Activated CD4-positive, alpha-beta T cell treated with anti-CD3 and anti-CD28 coated beads for 36 hours (primary cell): ENCODE results near the gene TRDMT1. TPM values are rescaled to one million over a fixed set of nuclear protein-coding genes. Genes with fewer than 3 reads are reported as not detected.

Experiments
- ATAC-seq: fragments of 200-7000 bp; cut with Tn5 transposase; one replicate; pipeline ENCODE4 v1.10.0; 2021; ENCODE audit warnings: mild to moderate bottlenecking, moderate library complexity
- CTCF ChIA-PET: fragments of 350-600 bp; sonication (Branson Sonifier 250); formaldehyde crosslinking; loops from one replicate; lab custom pipeline; 2021; ENCODE audit warnings: antibody characterized with exemption; lab: Charles Lee
- POLR2A ChIA-PET: fragments of 350-600 bp; sonication (Branson Sonifier 250); formaldehyde crosslinking; loops from one replicate; lab custom pipeline; 2021; ENCODE audit warnings: antibody characterized with exemption, inconsistent platforms; lab: Charles Lee
- DNase-seq: peaks from one replicate; pipeline ENCODE4 v3.0.0-alpha.2; 2020
- H3K27ac Mint-ChIP-seq: one replicate; pipeline ENCODE4 v1.8.0; 2021; ENCODE audit warnings: mixed read lengths
- H3K27me3 Mint-ChIP-seq: one replicate; pipeline ENCODE4 v1.8.0; 2021; ENCODE audit warnings: mixed read lengths
- H3K36me3 Mint-ChIP-seq: one replicate; pipeline ENCODE4 v1.8.0; 2021; ENCODE audit warnings: low read depth, mixed read lengths
- H3K4me1 Mint-ChIP-seq: one replicate; pipeline ENCODE4 v1.8.0; 2021; ENCODE audit warnings: mixed read lengths
- H3K4me3 Mint-ChIP-seq: one replicate; pipeline ENCODE4 v1.8.0; 2021; ENCODE audit warnings: mild to moderate bottlenecking, moderate library complexity, mixed read lengths
- H3K9me3 Mint-ChIP-seq: one replicate; pipeline ENCODE4 v1.8.0; 2021; ENCODE audit warnings: low read depth, mixed read lengths
- intact Hi-C, 2 experiments: fragments of 100-400 bp; cut with DNase I in 1 of 2; cut with micrococcal nuclease in 1 of 2; formaldehyde crosslinking; loops; one replicate each; pipeline versions ENCODE4 v1.14.2 to v1.15.1; 2022 to 2024; cut with DNase I, micrococcal nuclease
- total RNA-seq, 2 experiments: library from RNA; stranded (reverse); gene quantifications; one replicate each; pipeline ENCODE4 v1.2.3, GENCODE V29; 2021

The TRDMT1 gene
- total RNA-seq, 2 experiments from 2014 or later = 6.6 to 11.6 TPM

DNA sequence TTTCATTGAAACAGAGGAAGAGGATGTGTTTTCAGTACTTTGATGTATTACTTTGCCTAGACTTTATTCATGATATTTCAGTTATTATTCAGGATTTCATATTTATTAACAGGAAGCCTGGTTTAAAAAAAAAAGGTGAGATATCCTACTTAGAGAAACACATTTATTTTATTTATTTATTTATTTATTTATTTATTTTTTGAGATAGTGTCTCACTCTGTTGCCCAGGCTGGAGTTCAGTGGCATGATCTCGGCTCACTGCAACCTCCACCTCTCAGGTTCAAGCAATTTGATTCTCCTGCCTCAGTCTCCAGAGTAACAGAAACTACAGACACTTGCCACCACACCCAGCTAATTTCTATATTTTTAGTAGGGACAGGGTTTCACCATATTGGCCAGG, 24.5 kb downstream of the TRDMT1 start:
- no peaks in the 10 kb centered on the region for H3K27me3 Mint-ChIP-seq
- DNase-seq (no peak), ATAC-seq (no peak)
- ChIA-PET POLR2A (no interaction called here), CTCF (interaction anchor here (1.5 kb wide), 1 partner anchor 9 kb away, joined by 4 read pairs; no protein-coding TSS in a partner anchor)
- no peaks in the 10 kb centered on the region for H3K9me3 Mint-ChIP-seq
- no peak overlapping the region for H3K4me3 Mint-ChIP-seq
- H3K27ac Mint-ChIP-seq = no peak overlapping the region
- intact Hi-C loops = loop anchor here in 1 of 2 experiments (5.0 kb wide), 2 partner anchors 285 to 335 kb away; no protein-coding TSS in a partner anchor
- peaks cover 24% of the 10 kb centered on the region for H3K4me1 Mint-ChIP-seq
- H3K36me3 Mint-ChIP-seq = peaks cover 3% of the 10 kb centered on the region

DNA sequence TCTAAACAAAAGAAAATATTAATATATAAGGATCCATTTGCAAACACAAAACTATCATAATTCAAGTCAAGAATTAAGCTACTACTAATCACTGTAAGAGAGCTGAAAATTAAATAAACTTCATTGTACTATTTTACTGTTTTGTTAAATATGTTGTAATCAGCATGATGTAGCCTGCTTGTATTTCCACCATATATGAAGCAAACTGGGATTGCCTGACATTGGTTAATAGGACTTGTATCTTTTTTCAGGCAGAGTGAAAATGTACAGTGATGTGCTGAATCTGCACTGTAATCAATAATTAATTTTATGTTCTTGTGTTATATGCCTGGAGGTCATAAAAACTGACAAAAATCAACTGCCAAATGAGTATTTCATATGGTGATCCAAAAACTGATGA, 25.4 kb downstream of the TRDMT1 start:
- H3K27ac Mint-ChIP-seq = no peak overlapping the region
- H3K4me3 Mint-ChIP-seq = no peak overlapping the region
- CTCF ChIA-PET = interaction anchor here (1.2 to 1.5 kb wide), 3 partner anchors 9 to 13 kb away, joined by 3 to 5 read pairs (median 3); no protein-coding TSS in a partner anchor
- POLR2A ChIA-PET = no interaction called here
- no peaks in the 10 kb centered on the region for H3K27me3 Mint-ChIP-seq
- no peak for ATAC-seq
- peaks cover 22% of the 10 kb centered on the region for H3K4me1 Mint-ChIP-seq
- no peak for DNase-seq
- no peaks in the 10 kb centered on the region for H3K9me3 Mint-ChIP-seq
- peaks cover 3% of the 10 kb centered on the region for H3K36me3 Mint-ChIP-seq
- intact Hi-C loops = loop anchor here in 1 of 2 experiments (5.0 kb wide), 2 partner anchors 284 to 334 kb away; no protein-coding TSS in a partner anchor

DNA sequence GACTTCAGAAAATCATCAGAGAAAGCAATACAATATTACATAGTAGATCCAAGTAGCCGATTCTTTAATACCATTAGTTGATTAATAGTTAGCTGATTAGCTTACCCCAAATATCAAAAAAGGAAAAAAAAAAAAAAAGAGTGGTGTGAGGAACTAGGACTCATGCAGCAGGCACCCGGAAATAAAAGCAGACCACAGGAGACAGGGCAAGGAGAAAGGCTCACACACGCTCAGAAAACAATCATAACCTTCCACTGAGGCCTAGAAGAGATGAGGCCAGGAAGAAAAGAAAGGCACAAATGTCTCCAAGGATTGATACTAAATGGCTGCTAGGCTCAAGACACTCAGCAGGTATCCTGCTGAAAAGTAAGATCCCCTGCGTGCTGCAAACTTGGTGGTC, 25.9 kb downstream of the TRDMT1 start:
- Mint-ChIP-seq H3K9me3 (no peaks in the 10 kb centered on the region), H3K4me3 (peak overlapping the region; percentile 56), H3K27ac (peak overlapping the region; percentile 43), H3K4me1 (peaks cover 20% of the 10 kb centered on the region), H3K27me3 (no peaks in the 10 kb centered on the region), H3K36me3 (peaks cover 3% of the 10 kb centered on the region)
- intact Hi-C loops = loop anchor here in 1 of 2 experiments (2.0 to 5.0 kb wide), 3 partner anchors 55 to 333 kb away; no protein-coding TSS in a partner anchor
- ChIA-PET POLR2A (no interaction called here), CTCF (interaction anchor here (1.2 to 1.5 kb wide), 4 partner anchors 7 to 12 kb away, joined by 3 to 5 read pairs (median 4); no protein-coding TSS in a partner anchor)
- ATAC-seq = peak; percentile 64
- DNase-seq = peak; percentile 19

DNA sequence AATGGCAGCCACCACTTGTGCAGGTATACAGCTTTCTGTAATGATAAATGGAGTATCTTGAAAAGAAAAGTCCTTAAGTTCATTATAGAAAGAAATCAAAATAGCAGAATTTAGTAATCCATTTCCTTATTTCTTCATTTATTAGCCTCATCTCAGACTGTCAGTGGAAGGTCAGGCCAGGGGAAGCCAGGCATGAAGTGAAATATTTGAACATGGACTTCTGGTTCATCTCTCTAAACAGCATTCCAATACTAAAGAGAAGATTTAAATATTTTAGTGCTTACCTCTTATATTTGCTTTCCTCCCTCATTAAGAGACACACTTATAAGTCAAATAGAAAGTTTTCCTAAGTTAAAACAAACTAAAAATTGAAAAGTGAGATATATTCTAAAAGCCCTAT, 26.8 kb downstream of the TRDMT1 start:
- intact Hi-C loops = loop anchor here in 1 of 2 experiments (2.0 to 5.0 kb wide), 3 partner anchors 56 to 332 kb away; no protein-coding TSS in a partner anchor
- CTCF ChIA-PET = interaction anchor here (1.4 to 1.5 kb wide), 2 partner anchors 8 to 10 kb away, joined by 4 to 5 read pairs; no protein-coding TSS in a partner anchor
- Mint-ChIP-seq H3K27me3 (no peaks in the 10 kb centered on the region), H3K27ac (no peak overlapping the region), H3K36me3 (peaks cover 3% of the 10 kb centered on the region), H3K4me3 (no peak overlapping the region), H3K4me1 (peaks cover 20% of the 10 kb centered on the region), H3K9me3 (no peaks in the 10 kb centered on the region)
- DNase-seq = no peak
- ATAC-seq = no peak
- POLR2A ChIA-PET = no interaction called here

DNA sequence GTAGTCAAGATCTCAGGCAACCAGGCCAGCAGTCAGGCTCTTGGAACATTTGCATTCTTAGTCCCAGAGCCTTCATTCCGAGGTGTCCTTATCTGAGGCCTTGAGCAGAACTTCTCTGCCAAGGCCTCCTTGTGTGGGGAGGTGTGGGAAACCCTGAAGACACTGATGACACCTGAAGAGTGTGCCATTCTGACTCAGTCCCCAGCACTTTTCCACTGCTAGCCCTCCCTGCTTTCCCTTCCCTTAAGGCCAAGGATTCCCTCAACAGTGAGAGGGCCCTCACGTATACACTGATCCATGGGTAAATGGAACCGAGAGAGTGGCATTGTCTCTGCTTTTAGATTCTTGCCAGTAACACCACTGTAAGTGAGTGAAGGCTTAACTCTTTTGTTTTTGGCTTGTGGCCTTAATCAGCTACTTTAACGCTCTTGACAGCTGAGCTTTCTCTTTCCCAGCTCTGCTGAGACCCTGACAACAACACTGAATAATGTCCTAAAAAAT, 30.3 kb downstream of the TRDMT1 start:
- H3K27me3 Mint-ChIP-seq = no peaks in the 10 kb centered on the region
- DNase-seq (no peak), ATAC-seq (no peak)
- POLR2A ChIA-PET = no interaction called here
- no peaks in the 10 kb centered on the region for H3K9me3 Mint-ChIP-seq
- intact Hi-C loops = no loop called here
- no peak overlapping the region for H3K4me3 Mint-ChIP-seq
- no peak overlapping the region for H3K27ac Mint-ChIP-seq
- CTCF ChIA-PET = no interaction called here
- H3K36me3 Mint-ChIP-seq = peaks cover 3% of the 10 kb centered on the region
- H3K4me1 Mint-ChIP-seq = peaks cover 11% of the 10 kb centered on the region

DNA sequence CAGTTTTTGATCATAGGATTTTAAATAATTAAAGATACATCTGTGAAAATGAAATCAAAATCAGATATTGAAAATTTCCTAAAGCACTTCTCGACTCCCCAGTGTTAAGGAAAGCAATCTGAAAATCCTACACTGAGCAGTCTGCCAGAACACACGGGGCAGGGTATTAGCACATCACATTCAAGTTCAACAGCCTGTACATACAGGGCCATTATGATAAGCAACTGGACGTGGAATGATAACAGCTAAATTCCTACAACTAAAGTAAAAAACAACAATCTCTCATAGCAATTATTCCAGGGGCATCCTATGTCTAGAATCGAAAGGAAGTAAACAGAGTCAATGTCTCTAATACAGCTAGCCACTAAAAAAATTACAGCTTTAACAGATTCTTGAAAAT, 31.7 kb downstream of the TRDMT1 start:
- intact Hi-C loops = no loop called here
- no peaks in the 10 kb centered on the region for H3K4me1 Mint-ChIP-seq
- H3K9me3 Mint-ChIP-seq = no peaks in the 10 kb centered on the region
- peaks cover 3% of the 10 kb centered on the region for H3K36me3 Mint-ChIP-seq
- no peaks in the 10 kb centered on the region for H3K27me3 Mint-ChIP-seq
- ChIA-PET CTCF (interaction anchor here (0.7 kb wide), 1 partner anchor 11 kb away, joined by 3 read pairs; no protein-coding TSS in a partner anchor), POLR2A (no interaction called here)
- no peak overlapping the region for H3K4me3 Mint-ChIP-seq
- H3K27ac Mint-ChIP-seq = no peak overlapping the region
- DNase-seq = no peak
- no peak for ATAC-seq

DNA sequence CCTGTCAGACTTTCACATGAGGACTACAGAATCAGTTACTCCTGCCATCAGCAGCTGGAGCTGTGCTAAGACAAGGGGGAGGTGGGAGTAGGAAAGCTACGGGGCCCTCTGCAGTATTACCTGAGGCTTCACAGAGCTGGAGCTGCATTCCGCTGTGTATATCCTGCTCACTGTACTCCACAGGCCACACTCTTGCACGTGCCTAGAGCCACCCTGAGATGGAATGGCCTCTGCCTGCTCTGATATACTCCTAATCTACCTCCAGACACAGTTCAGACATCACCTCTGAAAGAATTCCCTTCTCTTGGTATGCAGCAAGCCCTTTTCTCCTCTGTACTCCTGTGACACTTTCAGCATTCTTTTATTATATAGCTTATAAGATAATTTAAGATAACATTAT, 34.8 kb downstream of the TRDMT1 start:
- Mint-ChIP-seq H3K36me3 (peaks cover 9% of the 10 kb centered on the region), H3K9me3 (peaks cover 2% of the 10 kb centered on the region), H3K4me1 (no peaks in the 10 kb centered on the region), H3K27me3 (no peaks in the 10 kb centered on the region), H3K27ac (no peak overlapping the region), H3K4me3 (no peak overlapping the region)
- intact Hi-C loops = no loop called here
- ATAC-seq (no peak), DNase-seq (no peak)
- ChIA-PET CTCF (interaction anchor here (0.7 to 1.0 kb wide), 2 partner anchors 15 to 34 kb away, joined by 3 read pairs; partner anchors contain the start of gene TRDMT1), POLR2A (no interaction called here)

DNA sequence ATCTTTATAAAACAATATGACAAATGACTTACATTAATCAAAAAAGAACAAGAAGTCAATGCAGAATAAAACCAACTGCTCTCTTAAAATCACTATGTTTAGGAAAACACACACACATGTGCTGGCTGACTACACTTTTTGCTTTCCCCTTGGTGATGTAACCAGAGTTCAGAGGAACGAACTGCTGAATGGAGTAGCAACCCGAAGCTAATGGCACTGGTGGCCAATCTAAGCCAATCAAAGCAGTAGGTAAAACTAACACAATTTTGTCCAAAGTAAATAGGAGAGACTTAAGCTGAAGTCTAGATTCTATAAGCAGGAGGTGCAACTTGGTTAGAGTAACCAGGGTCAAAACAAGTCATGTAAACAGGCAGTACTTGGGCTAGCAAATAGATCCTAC, 38.6 kb downstream of the TRDMT1 start:
- Mint-ChIP-seq H3K36me3 (peaks cover 9% of the 10 kb centered on the region), H3K27me3 (no peaks in the 10 kb centered on the region), H3K4me1 (peaks cover 2% of the 10 kb centered on the region), H3K27ac (no peak overlapping the region), H3K4me3 (no peak overlapping the region), H3K9me3 (peaks cover 2% of the 10 kb centered on the region)
- intact Hi-C loops = no loop called here
- DNase-seq = no peak
- POLR2A ChIA-PET = no interaction called here
- CTCF ChIA-PET = no interaction called here
- ATAC-seq = no peak

DNA sequence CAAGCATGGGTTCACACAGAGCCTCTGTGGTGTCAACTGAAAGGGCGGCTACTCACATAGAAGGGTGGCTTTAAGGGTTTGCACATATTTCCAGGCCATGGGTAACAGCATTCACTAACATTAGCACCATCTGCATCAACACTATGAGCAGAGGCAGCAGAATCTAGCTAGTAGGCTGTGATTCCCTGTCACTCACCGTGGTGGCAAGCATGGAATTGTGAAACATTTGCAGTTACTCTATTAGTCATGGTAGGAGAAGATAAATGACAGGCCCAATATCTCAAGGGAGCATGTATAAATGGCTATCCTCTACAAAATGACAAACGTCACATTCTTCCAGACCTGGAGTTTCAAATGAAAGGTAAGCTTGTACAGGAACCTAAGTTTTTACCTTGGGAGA, 39.7 kb downstream of the TRDMT1 start:
- ChIA-PET POLR2A (no interaction called here), CTCF (no interaction called here)
- peaks cover 9% of the 10 kb centered on the region for H3K36me3 Mint-ChIP-seq
- no peaks in the 10 kb centered on the region for H3K27me3 Mint-ChIP-seq
- no peak overlapping the region for H3K4me3 Mint-ChIP-seq
- H3K9me3 Mint-ChIP-seq = peaks cover 2% of the 10 kb centered on the region
- H3K4me1 Mint-ChIP-seq = peaks cover 2% of the 10 kb centered on the region
- no peak overlapping the region for H3K27ac Mint-ChIP-seq
- ATAC-seq (no peak), DNase-seq (no peak)
- intact Hi-C loops = no loop called here

DNA sequence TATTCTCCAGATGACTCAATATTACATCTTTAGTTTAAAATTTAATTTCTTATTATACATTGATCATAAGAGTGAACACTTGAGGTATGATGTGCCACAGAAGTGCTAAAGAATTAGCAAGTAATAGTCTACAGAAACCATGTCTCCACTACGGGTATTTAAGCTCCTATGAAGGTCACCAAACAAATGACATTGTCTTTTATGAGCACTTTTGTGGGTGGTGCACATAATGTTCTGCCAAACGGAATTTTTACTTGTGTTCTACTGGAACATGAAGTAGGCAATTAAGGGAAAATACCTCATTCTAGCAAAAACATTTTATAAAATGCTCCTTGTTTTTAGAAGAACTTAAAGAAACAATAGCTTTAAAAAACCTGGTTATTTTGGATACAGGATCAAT, 44.4 kb downstream of the TRDMT1 start:
- H3K27ac Mint-ChIP-seq = no peak overlapping the region
- no peak overlapping the region for H3K4me3 Mint-ChIP-seq
- H3K36me3 Mint-ChIP-seq = peaks cover 7% of the 10 kb centered on the region
- ChIA-PET POLR2A (no interaction called here), CTCF (interaction anchor here (0.5 kb wide), 1 partner anchor 42 kb away, joined by 4 read pairs; no protein-coding TSS in a partner anchor)
- H3K4me1 Mint-ChIP-seq = peaks cover 2% of the 10 kb centered on the region
- ATAC-seq = no peak
- no peaks in the 10 kb centered on the region for H3K27me3 Mint-ChIP-seq
- H3K9me3 Mint-ChIP-seq = no peaks in the 10 kb centered on the region
- DNase-seq = no peak
- intact Hi-C loops = no loop called here

DNA sequence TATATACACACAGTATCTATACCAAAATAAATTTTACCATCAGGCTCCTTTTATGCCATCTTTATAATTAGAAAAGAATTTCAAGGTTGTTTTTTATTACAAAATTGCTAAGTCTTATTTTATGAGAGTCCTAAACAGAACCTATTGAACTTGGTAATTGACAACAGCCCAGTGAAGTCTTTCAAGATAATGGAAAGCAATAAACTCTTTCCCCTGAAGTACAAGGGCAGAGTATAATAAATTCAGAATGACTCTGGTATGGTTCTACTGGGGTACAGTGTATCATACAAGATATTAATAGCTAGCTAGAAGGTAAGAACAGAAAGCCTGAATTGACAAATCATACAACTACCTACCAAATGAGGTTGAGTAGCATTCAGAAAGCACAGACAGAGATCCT, 45.6 kb downstream of the TRDMT1 start:
- intact Hi-C loops = no loop called here
- no peak for ATAC-seq
- Mint-ChIP-seq H3K9me3 (no peaks in the 10 kb centered on the region), H3K36me3 (peaks cover 5% of the 10 kb centered on the region), H3K27me3 (no peaks in the 10 kb centered on the region), H3K4me3 (no peak overlapping the region), H3K4me1 (peaks cover 1% of the 10 kb centered on the region), H3K27ac (no peak overlapping the region)
- CTCF ChIA-PET = no interaction called here
- POLR2A ChIA-PET = no interaction called here
- DNase-seq = no peak

DNA sequence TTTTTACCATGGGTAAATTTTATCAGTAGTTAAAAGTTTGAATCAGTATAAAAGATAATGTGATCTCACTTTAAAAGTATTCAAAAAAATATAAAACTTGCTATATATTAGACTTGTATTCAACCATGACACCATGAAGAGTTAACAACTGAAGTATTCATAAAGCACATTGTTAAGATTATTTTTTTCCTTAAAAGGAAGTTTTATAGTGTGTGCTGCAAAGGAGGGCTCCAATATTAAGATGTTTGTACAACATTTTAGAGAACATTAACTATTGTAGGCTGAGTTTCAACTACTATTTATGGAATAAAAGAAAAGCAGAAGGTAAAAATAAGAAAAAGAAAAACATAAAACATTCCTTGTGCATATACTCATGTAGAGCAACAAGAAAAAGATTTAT, 47.4 kb downstream of the TRDMT1 start:
- DNase-seq = no peak
- no peaks in the 10 kb centered on the region for H3K9me3 Mint-ChIP-seq
- H3K27me3 Mint-ChIP-seq = no peaks in the 10 kb centered on the region
- H3K27ac Mint-ChIP-seq = no peak overlapping the region
- CTCF ChIA-PET = no interaction called here
- no peaks in the 10 kb centered on the region for H3K4me1 Mint-ChIP-seq
- H3K36me3 Mint-ChIP-seq = peaks cover 5% of the 10 kb centered on the region
- H3K4me3 Mint-ChIP-seq = no peak overlapping the region
- ATAC-seq = no peak
- POLR2A ChIA-PET = no interaction called here
- intact Hi-C loops = no loop called here
